K562 (cell line): ENCODE measurements around the gene STAB1. TPM values are rescaled to one million over a fixed set of nuclear protein-coding genes. Genes with fewer than 3 reads are reported as not detected.
A peak's percentile ranks its signal among the peaks of the same experiment; 100 is the strongest.

Experiments used
- BCOR ChIP-seq: fragments of 450-650 bp; IDR thresholded peaks from 2 replicates; pipeline ENCODE4 v1.6.1; 2016
- BHLHE40 ChIP-seq: IDR thresholded peaks from 2 replicates; pipeline ENCODE4 v1.6.1; 2011; ENCODE audit warnings: low read length, improper control_type of control experiment
- BRD9 ChIP-seq: fragments of 450-650 bp; IDR thresholded peaks from 2 replicates; pipeline ENCODE4 v1.6.1; 2018; ENCODE audit warnings: low read depth; ENCODE audit not compliant: partially characterized antibody
- CBFA2T2 ChIP-seq: fragments of 450-650 bp; conservative IDR thresholded peaks from 2 replicates; pipeline ENCODE4 v1.6.1; 2017; ENCODE audit warnings: mild to moderate bottlenecking
- E2F8 ChIP-seq: fragments of 450-650 bp; IDR thresholded peaks from 2 replicates; pipeline ENCODE4 v1.7.1; 2018; ENCODE audit warnings: mild to moderate bottlenecking, low read depth; ENCODE audit not compliant: partially characterized antibody
- KDM2B ChIP-seq: fragments of 250-450 bp; sonication (Bioruptor Pico); IDR thresholded peaks from 2 replicates; pipeline ENCODE4 v1.8.0; 2021; ENCODE audit warnings: mild to moderate bottlenecking, moderate library complexity
- NCOA4 ChIP-seq: fragments of 450-650 bp; IDR thresholded peaks from 2 replicates; pipeline ENCODE4 v1.6.1; 2018; ENCODE audit warnings: mild to moderate bottlenecking; ENCODE audit not compliant: partially characterized antibody
- RUNX1 ChIP-seq: sonication (generic); IDR thresholded peaks from 2 replicates; pipeline ENCODE4 v1.6.1; 2016; ENCODE audit warnings: antibody characterized with exemption, low read depth
- SAFB ChIP-seq: fragments of 200-400 bp; formaldehyde crosslinking; IDR thresholded peaks from 2 replicates; pipeline ENCODE4 v1.6.1; 2017; ENCODE audit warnings: low read depth, low read length, borderline replicate concordance
- SRF ChIP-seq, 2 experiments: fragments of 250-450, 450-650 bp in 1 of 2; sonication (Bioruptor Pico) in 1 of 2; sonication (generic) in 1 of 2; formaldehyde crosslinking; IDR thresholded peaks; 2 replicates each; pipeline versions ENCODE4 v1.5.0 to v1.5.1; 2020 to 2022; ENCODE audit warnings: mild to moderate bottlenecking in 1 of 2, missing genetic modification reagents in 1 of 2
- SRSF3 ChIP-seq: fragments of 200-400 bp; formaldehyde crosslinking; IDR thresholded peaks from 2 replicates; pipeline ENCODE4 v1.6.1; 2016; ENCODE audit warnings: mild to moderate bottlenecking, low read length, moderate library complexity; ENCODE audit not compliant: insufficient read depth
- ZBTB17 ChIP-seq: fragments of 450-650 bp; formaldehyde crosslinking; IDR thresholded peaks from 2 replicates; pipeline ENCODE4 v1.4.0; 2020; ENCODE audit warnings: mild to moderate bottlenecking
- ZBTB33 ChIP-seq: sonication (generic); formaldehyde crosslinking; IDR thresholded peaks from 2 replicates; pipeline ENCODE4 v1.8.1; 2023; ENCODE audit warnings: mild to moderate bottlenecking, missing genetic modification reagents
- ZNF224 ChIP-seq: sonication (generic); formaldehyde crosslinking; IDR thresholded peaks from 2 replicates; pipeline ENCODE4 v1.8.0; 2022; ENCODE audit warnings: mild to moderate bottlenecking, missing genetic modification reagents
- ZNF280B ChIP-seq: fragments of 250-450 bp; sonication (Bioruptor Pico); IDR thresholded peaks from 2 replicates; pipeline ENCODE4 v1.5.1; 2021; ENCODE audit warnings: mild to moderate bottlenecking
- ZNF644 ChIP-seq: fragments of 200-800 bp; sonication (Bioruptor generic); IDR thresholded peaks from 2 replicates; pipeline ENCODE4 v1.6.1; 2016; ENCODE audit warnings: low read depth, missing genetic modification characterization, missing compliant biosample characterization
- polyA plus RNA-seq, 8 experiments: library from polyadenylated mRNA; depleted of rRNA in 4 of 8; stranded (reverse) in 5 of 8; unstranded in 3 of 8; fragments of >200 nt; fragmentation: Nextera tagmentation in 2 of 8; fragmentation: Illumina TruSeq in 1 of 8; extraction: Ambion mirVana in 2 of 8; extraction: Trizol in 1 of 8; gene quantifications; 2 replicates each; pipeline versions ENCODE4 v1.2.1 to v1.2.3, GENCODE V29; 2011 to 2014; ENCODE audit warnings: inconsistent platforms in 1 of 8, missing spikeins in 1 of 8
- total RNA-seq, 7 experiments: library from RNA; depleted of rRNA in 6 of 7; stranded (reverse); fragments of >200 nt in 6 of 7; fragmentation: Illumina TruSeq in 2 of 7; extraction: Trizol in 2 of 7; gene quantifications; 2 replicates each; pipeline versions ENCODE4 v1.2.1 to v1.2.3, GENCODE V29; 2011 to 2021; ENCODE audit warnings: low replicate concordance in 1 of 7
- TF ChIP-seq, protein P1 (sequence below): fragments of 250-450 bp; sonication (Bioruptor Pico); IDR thresholded peaks from 2 replicates; pipeline ENCODE4 v1.8.0; 2022; ENCODE audit warnings: moderate library complexity, mild to moderate bottlenecking, inconsistent platforms

The STAB1 gene
- total and polyA plus RNA-seq, 9 of the 15 experiments (the other 6 are each of a cell fraction or from before 2014, with no cell fraction given): 0.20 to 3.9 (median 1.2) TPM

DNA sequence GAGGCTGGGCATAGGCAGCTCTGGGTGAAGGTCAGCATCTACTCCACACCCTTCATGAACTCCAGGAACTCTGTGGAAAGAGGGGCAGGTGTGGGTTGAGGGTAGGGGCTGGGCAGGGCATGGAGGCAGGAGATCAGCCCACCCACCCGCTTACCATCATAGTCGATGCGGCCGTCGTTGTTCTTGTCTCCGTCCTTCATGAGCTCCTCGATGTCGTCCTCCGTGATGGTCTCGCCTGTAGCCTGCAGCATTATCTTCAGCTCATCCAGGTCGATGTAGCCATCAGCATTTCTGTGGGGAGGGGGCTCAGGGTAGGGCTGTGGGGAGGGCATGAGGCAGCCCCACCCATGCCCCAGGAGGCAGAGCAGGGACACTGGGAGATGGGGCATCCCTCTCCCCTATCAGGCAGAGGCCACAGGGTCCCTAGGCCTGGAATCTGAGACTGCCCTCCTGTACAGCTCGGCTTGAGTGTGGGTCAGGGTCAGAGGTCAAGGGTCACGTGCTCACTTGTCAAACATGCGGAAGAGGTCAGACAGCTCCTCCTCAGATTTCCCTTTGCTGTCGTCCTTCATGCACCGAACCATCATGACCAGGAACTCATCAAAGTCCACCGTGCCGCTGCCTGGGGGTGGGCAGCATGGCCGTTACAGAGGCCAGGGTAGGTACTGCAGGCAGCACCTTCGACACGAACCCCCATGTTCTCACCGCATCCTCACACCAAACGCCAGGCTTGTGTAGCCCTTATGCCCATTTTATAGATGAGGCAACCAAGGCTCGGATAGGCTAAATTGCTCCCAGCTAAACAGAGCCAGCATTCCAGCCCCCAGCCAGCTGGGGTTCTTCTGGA, 43.7 kb upstream of the STAB1 start (continued):
- TF ChIP-seq ZBTB33 (CRISPR knock-in tag): peak; percentile 34
- TF ChIP-seq CBFA2T2: 0 out of 2 replicates have a peak, but pooled peaks have one; percentile 15
- no peak for TF ChIP-seq ZBTB17
- TF ChIP-seq ZNF280B (CRISPR knock-in tag): no peak
- TF ChIP-seq E2F8: no peak
- TF ChIP-seq NCOA4: no peak
- no peak for TF ChIP-seq ZNF644
- TF ChIP-seq KDM2B (CRISPR knock-in tag): no peak
- no peak for TF ChIP-seq ZNF224 (CRISPR knock-in tag)
- TF ChIP-seq BRD9: no peak
- TF ChIP-seq BCOR: 0 out of 2 replicates have a peak, but pooled peaks have one; percentile 22
- TF ChIP-seq BHLHE40: peak; percentile 46
- TF ChIP-seq SAFB: no peak
- no peak for TF ChIP-seq RUNX1
- no peak for TF ChIP-seq SRSF3
- TF ChIP-seq SRF (CRISPR knock-in tag; IDR thresholded peaks at IDR 0.05): no peak
- TF ChIP-seq, protein P1, sequence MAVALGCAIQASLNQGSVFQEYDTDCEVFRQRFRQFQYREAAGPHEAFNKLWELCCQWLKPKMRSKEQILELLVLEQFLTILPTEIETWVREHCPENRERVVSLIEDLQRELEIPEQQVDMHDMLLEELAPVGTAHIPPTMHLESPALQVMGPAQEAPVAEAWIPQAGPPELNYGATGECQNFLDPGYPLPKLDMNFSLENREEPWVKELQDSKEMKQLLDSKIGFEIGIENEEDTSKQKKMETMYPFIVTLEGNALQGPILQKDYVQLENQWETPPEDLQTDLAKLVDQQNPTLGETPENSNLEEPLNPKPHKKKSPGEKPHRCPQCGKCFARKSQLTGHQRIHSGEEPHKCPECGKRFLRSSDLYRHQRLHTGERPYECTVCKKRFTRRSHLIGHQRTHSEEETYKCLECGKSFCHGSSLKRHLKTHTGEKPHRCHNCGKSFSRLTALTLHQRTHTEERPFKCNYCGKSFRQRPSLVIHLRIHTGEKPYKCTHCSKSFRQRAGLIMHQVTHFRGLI (CRISPR knock-in tag): no peak
